Measurements from ENCODE around the gene HRK. TPM values are rescaled to one million over a fixed set of nuclear protein-coding genes. Genes with fewer than 3 reads are reported as not detected.

Gene HRK
- total and polyA plus RNA-seq, 10 of the 15 experiments (the other 5 are each of a cell fraction or from before 2014, with no cell fraction given): not detected

DNA sequence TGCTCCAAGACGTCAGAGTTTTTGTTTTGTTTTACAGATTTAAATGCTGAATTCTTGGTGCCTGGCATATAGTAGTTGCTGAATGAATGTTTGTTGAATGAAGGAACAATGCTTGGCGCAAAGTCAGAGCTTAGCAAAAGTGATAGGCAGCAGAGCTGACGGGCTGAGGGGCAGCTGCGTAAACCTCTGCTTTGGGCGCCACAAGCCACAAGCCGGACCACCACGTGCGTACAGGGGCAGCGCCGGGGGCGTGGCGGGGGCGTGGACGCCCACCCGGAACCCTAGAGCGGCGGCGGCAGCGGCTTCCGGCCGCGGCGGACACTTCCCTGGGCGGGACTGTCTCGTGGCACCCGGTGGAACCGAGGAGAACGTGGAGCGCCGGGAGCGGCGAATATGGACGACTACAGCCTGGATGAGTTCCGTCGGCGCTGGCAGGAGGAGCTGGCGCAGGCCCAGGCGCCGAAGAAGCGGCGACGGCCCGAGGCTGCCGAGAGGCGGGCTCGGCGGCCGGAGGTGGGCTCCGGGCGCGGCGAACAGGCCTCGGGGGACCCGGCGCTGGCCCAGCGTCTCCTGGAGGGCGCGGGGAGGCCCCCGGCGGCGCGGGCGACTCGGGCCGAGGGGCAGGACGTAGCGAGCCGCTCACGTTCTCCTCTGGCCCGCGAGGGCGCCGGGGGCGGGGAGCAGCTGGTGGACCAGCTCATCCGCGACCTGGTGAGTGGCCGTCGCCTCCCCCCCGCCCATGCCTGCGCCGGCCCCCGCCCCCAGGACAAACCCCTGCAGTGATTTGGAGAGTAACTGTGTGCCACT, 29.6 kb upstream of the HRK start, which contains the start of gene FBXW8 (continued):
- TF ChIP-seq, protein P1, sequence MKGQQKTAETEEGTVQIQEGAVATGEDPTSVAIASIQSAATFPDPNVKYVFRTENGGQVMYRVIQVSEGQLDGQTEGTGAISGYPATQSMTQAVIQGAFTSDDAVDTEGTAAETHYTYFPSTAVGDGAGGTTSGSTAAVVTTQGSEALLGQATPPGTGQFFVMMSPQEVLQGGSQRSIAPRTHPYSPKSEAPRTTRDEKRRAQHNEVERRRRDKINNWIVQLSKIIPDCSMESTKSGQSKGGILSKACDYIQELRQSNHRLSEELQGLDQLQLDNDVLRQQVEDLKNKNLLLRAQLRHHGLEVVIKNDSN (IDR thresholded peaks at IDR 0.05; ENCODE audit: borderline replicate concordance, extremely low read length, insufficient read depth, low read depth, low read length): peak; percentile 51
- peak; percentile 88 for TF ChIP-seq IKZF1 (conservative IDR thresholded peaks at IDR 0.05)
- 0 out of 2 replicates have a peak, but pooled peaks have one; percentile 46 for TF ChIP-seq TCF3 (IDR thresholded peaks at IDR 0.05; ENCODE audit: borderline replicate concordance, insufficient read depth, low read depth, low read length)
- 0 out of 4 replicates have a peak, but pooled peaks of 1 of the 2 experiments have one; percentile 59 for TF ChIP-seq SRF (IDR thresholded peaks at IDR 0.05; ENCODE audit: low read depth in 2 of 2, low read length in 2 of 2)
- peak; percentile 76 for TF ChIP-seq YY1 (IDR thresholded peaks at IDR 0.05; ENCODE audit: low read depth, low read length)
- TF ChIP-seq, protein P2, sequence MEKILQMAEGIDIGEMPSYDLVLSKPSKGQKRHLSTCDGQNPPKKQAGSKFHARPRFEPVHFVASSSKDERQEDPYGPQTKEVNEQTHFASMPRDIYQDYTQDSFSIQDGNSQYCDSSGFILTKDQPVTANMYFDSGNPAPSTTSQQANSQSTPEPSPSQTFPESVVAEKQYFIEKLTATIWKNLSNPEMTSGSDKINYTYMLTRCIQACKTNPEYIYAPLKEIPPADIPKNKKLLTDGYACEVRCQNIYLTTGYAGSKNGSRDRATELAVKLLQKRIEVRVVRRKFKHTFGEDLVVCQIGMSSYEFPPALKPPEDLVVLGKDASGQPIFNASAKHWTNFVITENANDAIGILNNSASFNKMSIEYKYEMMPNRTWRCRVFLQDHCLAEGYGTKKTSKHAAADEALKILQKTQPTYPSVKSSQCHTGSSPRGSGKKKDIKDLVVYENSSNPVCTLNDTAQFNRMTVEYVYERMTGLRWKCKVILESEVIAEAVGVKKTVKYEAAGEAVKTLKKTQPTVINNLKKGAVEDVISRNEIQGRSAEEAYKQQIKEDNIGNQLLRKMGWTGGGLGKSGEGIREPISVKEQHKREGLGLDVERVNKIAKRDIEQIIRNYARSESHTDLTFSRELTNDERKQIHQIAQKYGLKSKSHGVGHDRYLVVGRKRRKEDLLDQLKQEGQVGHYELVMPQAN (conservative IDR thresholded peaks at IDR 0.05): peak; percentile 91
- peak; percentile 46 for TF ChIP-seq HDAC6 (IDR thresholded peaks at IDR 0.05; ENCODE audit: unreplicated experiment)
- TF ChIP-seq, protein P3, sequence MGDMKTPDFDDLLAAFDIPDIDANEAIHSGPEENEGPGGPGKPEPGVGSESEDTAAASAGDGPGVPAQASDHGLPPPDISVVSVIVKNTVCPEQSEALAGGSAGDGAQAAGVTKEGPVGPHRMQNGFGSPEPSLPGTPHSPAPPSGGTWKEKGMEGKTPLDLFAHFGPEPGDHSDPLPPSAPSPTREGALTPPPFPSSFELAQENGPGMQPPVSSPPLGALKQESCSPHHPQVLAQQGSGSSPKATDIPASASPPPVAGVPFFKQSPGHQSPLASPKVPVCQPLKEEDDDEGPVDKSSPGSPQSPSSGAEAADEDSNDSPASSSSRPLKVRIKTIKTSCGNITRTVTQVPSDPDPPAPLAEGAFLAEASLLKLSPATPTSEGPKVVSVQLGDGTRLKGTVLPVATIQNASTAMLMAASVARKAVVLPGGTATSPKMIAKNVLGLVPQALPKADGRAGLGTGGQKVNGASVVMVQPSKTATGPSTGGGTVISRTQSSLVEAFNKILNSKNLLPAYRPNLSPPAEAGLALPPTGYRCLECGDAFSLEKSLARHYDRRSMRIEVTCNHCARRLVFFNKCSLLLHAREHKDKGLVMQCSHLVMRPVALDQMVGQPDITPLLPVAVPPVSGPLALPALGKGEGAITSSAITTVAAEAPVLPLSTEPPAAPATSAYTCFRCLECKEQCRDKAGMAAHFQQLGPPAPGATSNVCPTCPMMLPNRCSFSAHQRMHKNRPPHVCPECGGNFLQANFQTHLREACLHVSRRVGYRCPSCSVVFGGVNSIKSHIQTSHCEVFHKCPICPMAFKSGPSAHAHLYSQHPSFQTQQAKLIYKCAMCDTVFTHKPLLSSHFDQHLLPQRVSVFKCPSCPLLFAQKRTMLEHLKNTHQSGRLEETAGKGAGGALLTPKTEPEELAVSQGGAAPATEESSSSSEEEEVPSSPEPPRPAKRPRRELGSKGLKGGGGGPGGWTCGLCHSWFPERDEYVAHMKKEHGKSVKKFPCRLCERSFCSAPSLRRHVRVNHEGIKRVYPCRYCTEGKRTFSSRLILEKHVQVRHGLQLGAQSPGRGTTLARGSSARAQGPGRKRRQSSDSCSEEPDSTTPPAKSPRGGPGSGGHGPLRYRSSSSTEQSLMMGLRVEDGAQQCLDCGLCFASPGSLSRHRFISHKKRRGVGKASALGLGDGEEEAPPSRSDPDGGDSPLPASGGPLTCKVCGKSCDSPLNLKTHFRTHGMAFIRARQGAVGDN (IDR thresholded peaks at IDR 0.05): peak; percentile 68; the same call in 1 of the 2 replicates
- peak; percentile 79 for TF ChIP-seq SP1 (IDR thresholded peaks at IDR 0.05; ENCODE audit: low read depth, low read length)
- TF ChIP-seq, protein P4, sequence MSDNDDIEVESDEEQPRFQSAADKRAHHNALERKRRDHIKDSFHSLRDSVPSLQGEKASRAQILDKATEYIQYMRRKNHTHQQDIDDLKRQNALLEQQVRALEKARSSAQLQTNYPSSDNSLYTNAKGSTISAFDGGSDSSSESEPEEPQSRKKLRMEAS (IDR thresholded peaks at IDR 0.05; ENCODE audit: low read depth, low read length): peak; percentile 86
- no peak for TF ChIP-seq PML (IDR thresholded peaks at IDR 0.05; ENCODE audit: low read length)
- TF ChIP-seq BHLHE40 (IDR thresholded peaks at IDR 0.05; ENCODE audit: borderline replicate concordance in 1 of 2, low read depth in 2 of 2, low read length in 1 of 2): peak; percentile 85 to 95
- TF ChIP-seq ZSCAN29 (IDR thresholded peaks at IDR 0.05): no peak
- TF ChIP-seq EGR1 (IDR thresholded peaks at IDR 0.05; ENCODE audit: borderline replicate concordance in 1 of 2, low read depth in 2 of 2, low read length in 2 of 2): peak; percentile 71 to 95
- TF ChIP-seq RUNX3 (IDR thresholded peaks at IDR 0.05; ENCODE audit: low read length): peak; percentile 74
- TF ChIP-seq, protein P5, sequence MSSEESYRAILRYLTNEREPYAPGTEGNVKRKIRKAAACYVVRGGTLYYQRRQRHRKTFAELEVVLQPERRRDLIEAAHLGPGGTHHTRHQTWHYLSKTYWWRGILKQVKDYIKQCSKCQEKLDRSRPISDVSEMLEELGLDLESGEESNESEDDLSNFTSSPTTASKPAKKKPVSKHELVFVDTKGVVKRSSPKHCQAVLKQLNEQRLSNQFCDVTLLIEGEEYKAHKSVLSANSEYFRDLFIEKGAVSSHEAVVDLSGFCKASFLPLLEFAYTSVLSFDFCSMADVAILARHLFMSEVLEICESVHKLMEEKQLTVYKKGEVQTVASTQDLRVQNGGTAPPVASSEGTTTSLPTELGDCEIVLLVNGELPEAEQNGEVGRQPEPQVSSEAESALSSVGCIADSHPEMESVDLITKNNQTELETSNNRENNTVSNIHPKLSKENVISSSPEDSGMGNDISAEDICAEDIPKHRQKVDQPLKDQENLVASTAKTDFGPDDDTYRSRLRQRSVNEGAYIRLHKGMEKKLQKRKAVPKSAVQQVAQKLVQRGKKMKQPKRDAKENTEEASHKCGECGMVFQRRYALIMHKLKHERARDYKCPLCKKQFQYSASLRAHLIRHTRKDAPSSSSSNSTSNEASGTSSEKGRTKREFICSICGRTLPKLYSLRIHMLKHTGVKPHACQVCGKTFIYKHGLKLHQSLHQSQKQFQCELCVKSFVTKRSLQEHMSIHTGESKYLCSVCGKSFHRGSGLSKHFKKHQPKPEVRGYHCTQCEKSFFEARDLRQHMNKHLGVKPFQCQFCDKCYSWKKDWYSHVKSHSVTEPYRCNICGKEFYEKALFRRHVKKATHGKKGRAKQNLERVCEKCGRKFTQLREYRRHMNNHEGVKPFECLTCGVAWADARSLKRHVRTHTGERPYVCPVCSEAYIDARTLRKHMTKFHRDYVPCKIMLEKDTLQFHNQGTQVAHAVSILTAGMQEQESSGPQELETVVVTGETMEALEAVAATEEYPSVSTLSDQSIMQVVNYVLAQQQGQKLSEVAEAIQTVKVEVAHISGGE (CRISPR knock-in tag; IDR thresholded peaks at IDR 0.05): peak; percentile 91
- 0 out of 4 replicates have a peak, but pooled peaks of 1 of the 2 experiments have one; percentile 16 for TF ChIP-seq ETV6 (conservative IDR thresholded peaks at IDR 0.05 in 1 of 2, IDR thresholded peaks at IDR 0.05 in 1 of 2; ENCODE audit: borderline replicate concordance in 1 of 2, low read depth in 1 of 2)

Measured in GM12878 (cell line).